ENCODE results near the gene TMEM127. TPM values are rescaled to one million over a fixed set of nuclear protein-coding genes. Genes with fewer than 3 reads are reported as not detected.
A peak's percentile ranks its signal among the peaks of the same experiment; 100 is the strongest.

TMEM127 gene
- total RNA-seq, 1 experiment from 2014 or later: 25.3 TPM

DNA sequence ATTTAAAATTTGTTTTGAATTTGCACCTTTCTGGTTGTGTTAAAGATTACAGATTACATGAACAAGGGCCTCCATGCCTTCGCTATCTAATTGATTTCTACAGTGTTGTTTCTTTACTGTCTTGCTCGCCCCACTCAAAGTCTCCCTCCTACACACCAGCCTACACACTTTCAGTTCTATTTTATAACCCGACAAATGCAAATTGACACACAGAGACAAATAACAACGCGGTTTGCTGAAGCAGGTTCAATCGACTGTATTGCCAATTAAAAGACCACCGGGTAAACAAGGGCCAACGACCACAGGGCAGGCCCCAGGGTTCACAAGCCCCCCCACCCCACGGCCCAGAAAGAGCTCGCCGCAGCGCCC, 58.0 kb downstream of the TMEM127 start:
- H3K9me2 ChIP-seq (ENCODE audit: insufficient read depth): no peaks in the 10 kb centered on the region
- CTCF ChIA-PET: interaction anchor here (1.1 to 2.0 kb wide), 5 partner anchors 33 to 215 kb away, joined by 4 to 12 read pairs (median 5); partner anchors contain the start of gene ASTL
- intact Hi-C loops (cut with micrococcal nuclease): loop anchor here (2.0 kb wide), 1 partner anchor 53 kb away; no protein-coding TSS in a partner anchor

More for the DNA sequence above, 58.0 kb downstream of the TMEM127 start:
- POLR2A ChIA-PET: interaction anchor here (0.8 to 1.7 kb wide), 7 partner anchors 17 to 215 kb away, joined by 3 to 9 read pairs (median 3); partner anchors contain the start of gene NCAPH
- H2AFZ ChIP-seq (ENCODE audit: low read depth, low read length, poor library complexity, severe bottlenecking): no peak overlapping the region
- peaks cover 14 to 30% of the 10 kb centered on the region in 2 experiments for H3K4me1 ChIP-seq (ENCODE audit: control insufficient read depth in 1 of 2, insufficient read depth in 2 of 2, low read length in 2 of 2)
- H3K36me3 ChIP-seq (ENCODE audit: control insufficient read depth in 1 of 2, insufficient read depth in 2 of 2, low read length in 2 of 2): 0 out of 4 replicates have a peak, but pooled peaks cover 0 to 2% of the 10 kb centered on the region in 2 experiments
- H3K4me3 ChIP-seq (replicated peaks in 1 of 2; ENCODE audit: low read depth in 1 of 2, low read length in 2 of 2): peak overlapping the region; percentile 78 to 97
- peak overlapping the region; percentile 96 for H3K9ac ChIP-seq (ENCODE audit: low read length)
- H4K20me1 ChIP-seq (ENCODE audit: insufficient read depth): peaks cover 39% of the 10 kb centered on the region; the same call in 1 of the 2 replicates
- H3K27ac ChIP-seq (ENCODE audit: low read depth, low read length): peak overlapping the region; percentile 99
- H3K4me2 ChIP-seq (ENCODE audit: low read length): peak overlapping the region; percentile 87
- ATAC-seq (no peak), DNase-seq (ENCODE audit: low read depth, low spot score) (no peak)
- H3K79me2 ChIP-seq (ENCODE audit: insufficient read depth, low read length): peaks cover 68% of the 10 kb centered on the region
- H3K9me3 ChIP-seq (ENCODE audit: control insufficient read depth in 1 of 2, insufficient read depth in 1 of 2, low read depth in 1 of 2, low read length in 2 of 2): no peaks in the 10 kb centered on the region
- RAD21 ChIA-PET (ENCODE audit: low non-redundant PET in 1 of 2, low total read pairs in 2 of 2, uncharacterized antibody in 2 of 2, unreplicated experiment in 2 of 2): interaction anchor here in 1 of 2 experiments (1.2 kb wide), 1 partner anchor 53 kb away, joined by 3 read pairs; no protein-coding TSS in a partner anchor
- TF ChIP-seq, protein P1, sequence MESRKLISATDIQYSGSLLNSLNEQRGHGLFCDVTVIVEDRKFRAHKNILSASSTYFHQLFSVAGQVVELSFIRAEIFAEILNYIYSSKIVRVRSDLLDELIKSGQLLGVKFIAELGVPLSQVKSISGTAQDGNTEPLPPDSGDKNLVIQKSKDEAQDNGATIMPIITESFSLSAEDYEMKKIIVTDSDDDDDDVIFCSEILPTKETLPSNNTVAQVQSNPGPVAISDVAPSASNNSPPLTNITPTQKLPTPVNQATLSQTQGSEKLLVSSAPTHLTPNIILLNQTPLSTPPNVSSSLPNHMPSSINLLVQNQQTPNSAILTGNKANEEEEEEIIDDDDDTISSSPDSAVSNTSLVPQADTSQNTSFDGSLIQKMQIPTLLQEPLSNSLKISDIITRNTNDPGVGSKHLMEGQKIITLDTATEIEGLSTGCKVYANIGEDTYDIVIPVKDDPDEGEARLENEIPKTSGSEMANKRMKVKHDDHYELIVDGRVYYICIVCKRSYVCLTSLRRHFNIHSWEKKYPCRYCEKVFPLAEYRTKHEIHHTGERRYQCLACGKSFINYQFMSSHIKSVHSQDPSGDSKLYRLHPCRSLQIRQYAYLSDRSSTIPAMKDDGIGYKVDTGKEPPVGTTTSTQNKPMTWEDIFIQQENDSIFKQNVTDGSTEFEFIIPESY (IDR thresholded peaks at IDR 0.05; ENCODE audit: extremely low read depth, insufficient replicate concordance, low read length): no peak
- TF ChIP-seq POLR2AphosphoS5 (IDR thresholded peaks at IDR 0.05; ENCODE audit: low read depth, low read length): no peak
- no peak for TF ChIP-seq SP1 (IDR thresholded peaks at IDR 0.05; ENCODE audit: low read depth)
- TF ChIP-seq ZNF274 (IDR thresholded peaks at IDR 0.05; ENCODE audit: low read depth, low read length): no peak
- no peak for TF ChIP-seq POLR2A (IDR thresholded peaks at IDR 0.05; ENCODE audit: borderline replicate concordance, extremely low read depth, insufficient read depth, insufficient read length)
- no peak for TF ChIP-seq SIN3A (IDR thresholded peaks at IDR 0.05; ENCODE audit: low read depth)
- no peak for TF ChIP-seq EZH2phosphoT487 (IDR thresholded peaks at IDR 0.05; ENCODE audit: borderline replicate concordance)
- TF ChIP-seq SRF (IDR thresholded peaks at IDR 0.05; ENCODE audit: low read depth): no peak
- TF ChIP-seq, protein P2, sequence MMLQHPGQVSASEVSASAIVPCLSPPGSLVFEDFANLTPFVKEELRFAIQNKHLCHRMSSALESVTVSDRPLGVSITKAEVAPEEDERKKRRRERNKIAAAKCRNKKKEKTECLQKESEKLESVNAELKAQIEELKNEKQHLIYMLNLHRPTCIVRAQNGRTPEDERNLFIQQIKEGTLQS (IDR thresholded peaks at IDR 0.05): no peak
- TF ChIP-seq, protein P3, sequence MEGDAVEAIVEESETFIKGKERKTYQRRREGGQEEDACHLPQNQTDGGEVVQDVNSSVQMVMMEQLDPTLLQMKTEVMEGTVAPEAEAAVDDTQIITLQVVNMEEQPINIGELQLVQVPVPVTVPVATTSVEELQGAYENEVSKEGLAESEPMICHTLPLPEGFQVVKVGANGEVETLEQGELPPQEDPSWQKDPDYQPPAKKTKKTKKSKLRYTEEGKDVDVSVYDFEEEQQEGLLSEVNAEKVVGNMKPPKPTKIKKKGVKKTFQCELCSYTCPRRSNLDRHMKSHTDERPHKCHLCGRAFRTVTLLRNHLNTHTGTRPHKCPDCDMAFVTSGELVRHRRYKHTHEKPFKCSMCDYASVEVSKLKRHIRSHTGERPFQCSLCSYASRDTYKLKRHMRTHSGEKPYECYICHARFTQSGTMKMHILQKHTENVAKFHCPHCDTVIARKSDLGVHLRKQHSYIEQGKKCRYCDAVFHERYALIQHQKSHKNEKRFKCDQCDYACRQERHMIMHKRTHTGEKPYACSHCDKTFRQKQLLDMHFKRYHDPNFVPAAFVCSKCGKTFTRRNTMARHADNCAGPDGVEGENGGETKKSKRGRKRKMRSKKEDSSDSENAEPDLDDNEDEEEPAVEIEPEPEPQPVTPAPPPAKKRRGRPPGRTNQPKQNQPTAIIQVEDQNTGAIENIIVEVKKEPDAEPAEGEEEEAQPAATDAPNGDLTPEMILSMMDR (IDR thresholded peaks at IDR 0.05 in 2 of 3, conservative IDR thresholded peaks at IDR 0.05 in 1 of 3; ENCODE audit: borderline replicate concordance in 1 of 3, insufficient read depth in 1 of 3, low read depth in 2 of 3, low read length in 2 of 3): no peak
- no peak for TF ChIP-seq EGR1 (IDR thresholded peaks at IDR 0.05; ENCODE audit: low read depth)
- no peak for TF ChIP-seq CEBPB (IDR thresholded peaks at IDR 0.05; ENCODE audit: low read depth)
- TF ChIP-seq RAD21 (IDR thresholded peaks at IDR 0.05; ENCODE audit: low read depth): no peak
- TF ChIP-seq JUND (IDR thresholded peaks at IDR 0.05): no peak
- no peaks in the 10 kb centered on the region for H3K27me3 ChIP-seq (ENCODE audit: insufficient read depth, low read length)
- no TSS peak for BruUV-seq (replicated peaks)

All from HCT116 (cell line).